Type B pancreatic cell (in vitro differentiated cells): ENCODE data around the gene ESR2. TPM values are rescaled to one million over a fixed set of nuclear protein-coding genes. Genes with fewer than 3 reads are reported as not detected.
"Not testable (repeated sequence)": the region's sequence is repeated elsewhere in the genome, so short reads cannot be mapped to it uniquely, and the experiment has no call there.

Experiments used
- DNase-seq: peaks from one replicate; pipeline ENCODE4 v3.0.0; 2021; ENCODE audit warnings: mixed read lengths; ENCODE audit not compliant: unreplicated experiment; ENCODE audit errors: extremely low spot score
- H3K27ac Mint-ChIP-seq: 2 replicates; pipeline ENCODE4 v1.8.0; 2021; ENCODE audit warnings: mild to moderate bottlenecking, mixed read lengths
- H3K27me3 Mint-ChIP-seq: 2 replicates; pipeline ENCODE4 v1.8.0; 2021; ENCODE audit warnings: mixed read lengths
- H3K36me3 Mint-ChIP-seq: 2 replicates; pipeline ENCODE4 v1.8.0; 2021; ENCODE audit warnings: mixed read lengths
- H3K4me1 Mint-ChIP-seq: one replicate; pipeline ENCODE4 v1.8.0; 2021; ENCODE audit warnings: mixed read lengths; ENCODE audit not compliant: unreplicated experiment
- H3K4me3 Mint-ChIP-seq: 2 replicates; pipeline ENCODE4 v1.8.0; 2021; ENCODE audit warnings: mild to moderate bottlenecking, mixed read lengths
- H3K9me3 Mint-ChIP-seq: 2 replicates; pipeline ENCODE4 v1.8.0; 2021; ENCODE audit warnings: mixed read lengths
- CTCF ChIP-seq: fragments of 200-600 bp; sonication (generic); conservative IDR thresholded peaks from 2 replicates; pipeline ENCODE4 v1.5.0; 2021; ENCODE audit warnings: antibody characterized with exemption, mild to moderate bottlenecking
- total RNA-seq: library from RNA; stranded (reverse); gene quantifications from 2 replicates; pipeline ENCODE4 v1.2.1, GENCODE V29; 2021; ENCODE audit warnings: low replicate concordance

The ESR2 gene
- total RNA-seq, 1 donor from 2014 or later, result 0.53 TPM

- no peak for DNase-seq
- Mint-ChIP-seq H3K4me1 (peaks cover 7% of the 10 kb centered on the region), H3K4me3 (no peak overlapping the region), H3K27ac (peak overlapping the region; percentile 82), H3K36me3 (peaks cover 24% of the 10 kb centered on the region), H3K27me3 (no peaks in the 10 kb centered on the region), H3K9me3 (peaks cover 4% of the 10 kb centered on the region)
- no peak for TF ChIP-seq CTCF
Measured at GRCh38 chr14:64060199-64060545, 234.0 kb downstream of the ESR2 start.

- H3K9me3 Mint-ChIP-seq, result peaks cover 4% of the 10 kb centered on the region
- peak overlapping the region; percentile 82 for H3K27ac Mint-ChIP-seq
- H3K4me1 Mint-ChIP-seq, result peaks cover 7% of the 10 kb centered on the region
- no peaks in the 10 kb centered on the region for H3K27me3 Mint-ChIP-seq
- TF ChIP-seq CTCF, result no peak
- DNase-seq, result no peak
- H3K4me3 Mint-ChIP-seq, result no peak overlapping the region
- peaks cover 27% of the 10 kb centered on the region for H3K36me3 Mint-ChIP-seq
Measured at GRCh38 chr14:64059454-64060198, 234.5 kb downstream of the ESR2 start.

- no peaks in the 10 kb centered on the region for H3K27me3 Mint-ChIP-seq
- no peak overlapping the region for H3K27ac Mint-ChIP-seq
Measured at GRCh38 chr14:64053694-64054669, 240.2 kb downstream of the ESR2 start.

GRCh38 chr14:64049616-64050381, 244.4 kb downstream of the ESR2 start:
- no peaks in the 10 kb centered on the region for H3K9me3 Mint-ChIP-seq
- H3K27me3 Mint-ChIP-seq, result no peaks in the 10 kb centered on the region
- H3K36me3 Mint-ChIP-seq, result peaks cover 22% of the 10 kb centered on the region
- DNase-seq, result no peak
- no peak overlapping the region for H3K27ac Mint-ChIP-seq
- no peak for TF ChIP-seq CTCF
- H3K4me3 Mint-ChIP-seq, result no peak overlapping the region
- no peaks in the 10 kb centered on the region for H3K4me1 Mint-ChIP-seq

More at GRCh38 chr14:64053694-64054669, 240.2 kb downstream of the ESR2 start:
- H3K36me3 Mint-ChIP-seq, result peaks cover 34% of the 10 kb centered on the region
- H3K4me1 Mint-ChIP-seq, result no peaks in the 10 kb centered on the region
- H3K4me3 Mint-ChIP-seq, result no peak overlapping the region
- no peak for TF ChIP-seq CTCF
- H3K9me3 Mint-ChIP-seq, result peaks cover 4% of the 10 kb centered on the region
- no peak for DNase-seq

- no peak for TF ChIP-seq CTCF
Measured at GRCh38 chr14:64045091-64045490, 249.1 kb downstream of the ESR2 start.

GRCh38 chr14:64043296-64043695, 250.9 kb downstream of the ESR2 start:
- not testable (repeated sequence) for H3K27ac Mint-ChIP-seq, DNase-seq, H3K27me3 Mint-ChIP-seq, H3K4me3 Mint-ChIP-seq, H3K9me3 Mint-ChIP-seq, H3K4me1 Mint-ChIP-seq
- peaks cover 30% of the 10 kb centered on the region for H3K36me3 Mint-ChIP-seq

More at GRCh38 chr14:64045091-64045490, 249.1 kb downstream of the ESR2 start:
- no peak overlapping the region for H3K4me3 Mint-ChIP-seq
- no peaks in the 10 kb centered on the region for H3K9me3 Mint-ChIP-seq
- H3K36me3 Mint-ChIP-seq, result peaks cover 23% of the 10 kb centered on the region
- no peaks in the 10 kb centered on the region for H3K27me3 Mint-ChIP-seq
- no peaks in the 10 kb centered on the region for H3K4me1 Mint-ChIP-seq
- DNase-seq, result no peak
- no peak overlapping the region for H3K27ac Mint-ChIP-seq
